H1 (cell line): ENCODE results near the gene IFNG-AS1. TPM values are rescaled to one million over a fixed set of nuclear protein-coding genes. Genes with fewer than 3 reads are reported as not detected.

Experiments used
- CTCF ChIA-PET: fragments of 300-600 bp; sonication (Branson Sonifier 250); formaldehyde crosslinking; loops from one replicate; lab custom pipeline; 2021; ENCODE audit not compliant: partially characterized antibody; lab: Charles Lee
- POLR2A ChIA-PET: fragments of 300-600 bp; sonication (Branson Sonifier 250); formaldehyde crosslinking; loops from one replicate; lab custom pipeline; 2021; ENCODE audit warnings: inconsistent platforms; ENCODE audit not compliant: partially characterized antibody; lab: Charles Lee
- DNase-seq, 2 experiments: peaks; one replicate each; pipeline versions ENCODE4 v3.0.0 to v3.0.0-alpha.2; 2010 to 2022; ENCODE audit warnings: low spot score in 2 of 2, low read depth in 1 of 2, mixed read lengths in 1 of 2
- FAIRE-seq: peaks from 2 replicates; lab custom pipeline; 2011; peaks lifted over from hg19 to GRCh38; lab: Jason Lieb, UNC
- H2AFZ ChIP-seq: 2 replicates; pipeline ENCODE4 v1.8.1; 2012; ENCODE audit warnings: low read length, inconsistent platforms
- H2AK5ac ChIP-seq: 2 replicates; pipeline ENCODE4 v1.6.1; 2013; ENCODE audit warnings: low read depth, low read length
- H2BK120ac ChIP-seq: replicated peaks from 2 replicates; pipeline ENCODE3; 2013; ENCODE audit warnings: low read depth, low read length, inconsistent platforms
- H2BK12ac ChIP-seq: 2 replicates; pipeline ENCODE4 v1.6.1; 2013; ENCODE audit warnings: low read depth, low read length
- H2BK15ac ChIP-seq: 2 replicates; pipeline ENCODE4 v1.6.1; 2013; ENCODE audit warnings: low read length
- H2BK20ac ChIP-seq: 2 replicates; pipeline ENCODE4 v1.6.1; 2013; ENCODE audit warnings: low read length
- H2BK5ac ChIP-seq: 2 replicates; pipeline ENCODE4 v1.6.1; 2013; ENCODE audit warnings: low read depth, low read length
- H3K14ac ChIP-seq: 2 replicates; pipeline ENCODE4 v1.6.1; 2013; ENCODE audit warnings: inconsistent platforms; ENCODE audit not compliant: insufficient read length
- H3K18ac ChIP-seq: 2 replicates; pipeline ENCODE4 v1.6.1; 2013; ENCODE audit warnings: low read length; ENCODE audit errors: extremely low read depth
- H3K23ac ChIP-seq: 2 replicates; pipeline ENCODE4 v1.6.1; 2013; ENCODE audit warnings: inconsistent platforms; ENCODE audit not compliant: insufficient read length
- H3K23me2 ChIP-seq: 2 replicates; pipeline ENCODE4 v1.6.1; 2013; ENCODE audit warnings: low read depth, low read length
- H3K27ac ChIP-seq: 2 replicates; pipeline ENCODE4 v1.6.1; 2011; ENCODE audit warnings: low read depth, low read length, inconsistent platforms
- H3K27me3 ChIP-seq, 4 experiments: replicated peaks in 1 of 4; 1 replicate in 1 of 4; 2 replicates in 3 of 4; pipeline versions ENCODE4 v1.6.1 to v1.8.1; 2011 to 2013; ENCODE audit warnings: low read length in 3 of 4, mild to moderate bottlenecking in 3 of 4, inconsistent platforms in 2 of 4, mixed read lengths in 2 of 4, moderate library complexity in 1 of 4; ENCODE audit not compliant: control insufficient read depth in 3 of 4, insufficient read depth in 3 of 4; ENCODE audit errors: extremely low read depth in 1 of 4
- H3K36me3 ChIP-seq, 4 experiments: 2 replicates each; pipeline versions ENCODE4 v1.6.1 to v1.8.1; 2011 to 2013; ENCODE audit warnings: mild to moderate bottlenecking in 4 of 4, low read length in 3 of 4, moderate library complexity in 2 of 4, control low read depth in 1 of 4, inconsistent platforms in 1 of 4; ENCODE audit not compliant: insufficient read depth in 4 of 4, control insufficient read depth in 2 of 4
- H3K4ac ChIP-seq: replicated peaks from 2 replicates; pipeline ENCODE3; 2013; ENCODE audit warnings: low read length, low read depth, mixed read lengths, inconsistent platforms; ENCODE audit not compliant: insufficient read length
- H3K4me1 ChIP-seq, 4 experiments: replicated peaks in 1 of 4; 1 replicate in 1 of 4; 2 replicates in 3 of 4; pipeline versions ENCODE4 v1.6.1 to v1.8.1; 2011 to 2013; ENCODE audit warnings: low read length in 3 of 4, inconsistent platforms in 2 of 4, mixed read lengths in 1 of 4; ENCODE audit not compliant: insufficient read depth in 4 of 4, control insufficient read depth in 3 of 4
- H3K4me2 ChIP-seq, 2 experiments: 2 replicates each; pipeline versions ENCODE4 v1.6.1 to v1.8.1; 2011 to 2013; ENCODE audit warnings: low read depth in 2 of 2, low read length in 2 of 2, control low read depth in 1 of 2, inconsistent platforms in 1 of 2, mild to moderate bottlenecking in 1 of 2; ENCODE audit not compliant: insufficient read depth in 1 of 2
- H3K4me3 ChIP-seq, 4 experiments: fragments of 200-600, 300-600 bp in 1 of 4; sonication (generic), shearing (Covaris generic), sonication (Bioruptor Twin) in 1 of 4; 2 replicates each; pipeline versions ENCODE4 v1.5.1 to v1.8.1; 2011 to 2016; ENCODE audit warnings: low read length in 4 of 4, low read depth in 3 of 4, control low read depth in 2 of 4, inconsistent platforms in 2 of 4, mild to moderate bottlenecking in 2 of 4, mixed read lengths in 1 of 4, moderate library complexity in 1 of 4; ENCODE audit not compliant: insufficient read depth in 2 of 4; ENCODE audit errors: extremely low read depth in 1 of 4
- H3K56ac ChIP-seq: replicated peaks from 2 replicates; pipeline ENCODE3; 2013; ENCODE audit warnings: low read depth, mild to moderate bottlenecking, mixed read lengths, low read length, inconsistent platforms; ENCODE audit not compliant: insufficient read length
- H3K79me1 ChIP-seq: 2 replicates; pipeline ENCODE4 v1.6.1; 2013; ENCODE audit warnings: low read depth, low read length, control low read depth
- H3K79me2 ChIP-seq, 2 experiments: 2 replicates each; pipeline versions ENCODE4 v1.6.1 to v1.8.1; 2012 to 2013; ENCODE audit warnings: low read length in 2 of 2, mild to moderate bottlenecking in 2 of 2, inconsistent platforms in 1 of 2; ENCODE audit not compliant: insufficient read depth in 2 of 2, control insufficient read depth in 1 of 2
- H3K9ac ChIP-seq, 4 experiments: replicated peaks in 1 of 4; 1 replicate in 1 of 4; 2 replicates in 3 of 4; pipeline versions ENCODE4 v1.6.1 to v1.8.1; 2011 to 2013; ENCODE audit warnings: low read depth in 3 of 4, low read length in 3 of 4, control low read depth in 2 of 4, mild to moderate bottlenecking in 2 of 4, moderate library complexity in 2 of 4, inconsistent platforms in 1 of 4; ENCODE audit errors: extremely low read depth in 1 of 4
- H3K9me3 ChIP-seq, 2 experiments: 2 replicates each; pipeline versions ENCODE4 v1.6.1 to v1.8.1; 2012 to 2013; ENCODE audit warnings: mild to moderate bottlenecking in 2 of 2, moderate library complexity in 2 of 2, control low read depth in 1 of 2, inconsistent platforms in 1 of 2, low read depth in 1 of 2, low read length in 1 of 2, mixed read lengths in 1 of 2; ENCODE audit not compliant: insufficient read depth in 2 of 2
- H4K20me1 ChIP-seq, 2 experiments: replicated peaks in 1 of 2; 2 replicates each; pipeline versions ENCODE3 to v1.8.1; 2011 to 2013; ENCODE audit warnings: inconsistent platforms in 2 of 2, low read length in 2 of 2, mild to moderate bottlenecking in 1 of 2; ENCODE audit not compliant: insufficient read depth in 2 of 2, control insufficient read depth in 1 of 2
- H4K5ac ChIP-seq: 2 replicates; pipeline ENCODE4 v1.6.1; 2013; ENCODE audit warnings: low read length, low read depth, mixed read lengths, inconsistent platforms; ENCODE audit not compliant: insufficient read length
- H4K8ac ChIP-seq: 2 replicates; pipeline ENCODE4 v1.8.0; 2013; ENCODE audit warnings: mild to moderate bottlenecking, moderate library complexity, low read length, inconsistent platforms; ENCODE audit not compliant: insufficient read depth; ENCODE audit errors: extremely low read depth
- H4K91ac ChIP-seq: replicated peaks from 2 replicates; pipeline ENCODE3; 2013; ENCODE audit warnings: low read length, mixed read lengths, inconsistent platforms; ENCODE audit not compliant: insufficient read length
- ASH2L ChIP-seq: fragments of 200-600, 300-600 bp; sonication (generic); IDR thresholded peaks from one replicate; pipeline ENCODE4 v1.7.1; 2017; ENCODE audit warnings: low read length
- BACH1 ChIP-seq: IDR thresholded peaks from 2 replicates; pipeline ENCODE4 v1.6.1; 2012; ENCODE audit warnings: low read length, improper control_type of control experiment
- BRCA1 ChIP-seq: IDR thresholded peaks from 2 replicates; pipeline ENCODE4 v1.6.1; 2012; ENCODE audit warnings: low read depth, low read length, improper control_type of control experiment
- EGR1 ChIP-seq: IDR thresholded peaks from 2 replicates; pipeline ENCODE4 v1.6.1; 2011; ENCODE audit warnings: low read depth, low read length, borderline replicate concordance
- GTF2F1 ChIP-seq: IDR thresholded peaks from 2 replicates; pipeline ENCODE4 v1.6.1; 2012; ENCODE audit warnings: low read depth, low read length, improper control_type of control experiment, borderline replicate concordance
- HDAC2 ChIP-seq, 2 experiments: fragments of 300-600 bp in 1 of 2; sonication (generic) in 1 of 2; IDR thresholded peaks; 2 replicates each; pipeline ENCODE4 v1.6.1; 2011 to 2012; ENCODE audit warnings: low read depth in 2 of 2, low read length in 2 of 2, mild to moderate bottlenecking in 2 of 2, moderate library complexity in 2 of 2, borderline replicate concordance in 1 of 2, inconsistent platforms in 1 of 2
- MAFK ChIP-seq: IDR thresholded peaks from 2 replicates; pipeline ENCODE4 v1.6.1; 2012; ENCODE audit warnings: low read depth, mild to moderate bottlenecking, improper control_type of control experiment, low read length
- NANOG ChIP-seq: IDR thresholded peaks from 2 replicates; pipeline ENCODE4 v1.6.1; 2011; ENCODE audit warnings: low read length, low read depth, mild to moderate bottlenecking, inconsistent platforms; ENCODE audit not compliant: insufficient read depth, poor library complexity, severe bottlenecking
- NRF1 ChIP-seq: IDR thresholded peaks from 2 replicates; pipeline ENCODE4 v1.6.1; 2011; ENCODE audit warnings: mild to moderate bottlenecking, low read depth, low read length, improper control_type of control experiment
- TAF1 ChIP-seq: IDR thresholded peaks from 2 replicates; pipeline ENCODE4 v1.6.1; 2011; ENCODE audit warnings: mild to moderate bottlenecking, low read depth, low read length
- TBP ChIP-seq: IDR thresholded peaks from 2 replicates; pipeline ENCODE4 v1.6.1; 2011; ENCODE audit warnings: low read depth, low read length, improper control_type of control experiment
- WGBS, 2 experiments: shearing (Covaris generic) in 1 of 2; methylation state at CpG; one replicate each; pipeline versions ENCODE4 v1.1.6 to v1.1.7; 2013 to 2015; ENCODE audit warnings: low lambda C conversion rate in 2 of 2, mixed read lengths in 2 of 2, inconsistent platforms in 1 of 2, low coverage in 1 of 2, missing lambda C conversion rate in 1 of 2; ENCODE audit not compliant: insufficient replicate concordance in 2 of 2, insufficient coverage in 1 of 2, insufficient read length in 1 of 2; ENCODE audit errors: extremely low coverage in 1 of 2, missing lambda C conversion rate in 1 of 2; 5-methylcytosine and 5-hydroxymethylcytosine counted together
- polyA plus RNA-seq, 7 experiments: library from polyadenylated mRNA; depleted of rRNA in 3 of 7; stranded (reverse) in 5 of 7; unstranded in 2 of 7; fragments of >200 nt in 5 of 7; fragments of 200-250 nt in 2 of 7; gene quantifications; 1 replicate in 5 of 7; 2 replicates in 1 of 7; 4 replicates in 1 of 7; pipeline versions ENCODE4 v1.2.1 to v1.2.3, GENCODE V29; 2011 to 2013; ENCODE audit warnings: missing spikeins in 2 of 7, mixed read lengths in 2 of 7
- total RNA-seq: library from RNA; stranded (reverse); fragmentation: NEBNext Ultra II Directional; extraction: Animal tissue kit (Norgen Biotek cat#: 25700); gene quantifications from 2 replicates; pipeline ENCODE4 v1.2.1, GENCODE V29; 2021
- TF ChIP-seq, protein P1 (sequence below): IDR thresholded peaks from 2 replicates; pipeline ENCODE4 v1.6.1; 2011; ENCODE audit warnings: low read depth, mild to moderate bottlenecking, low read length; ENCODE audit not compliant: insufficient read depth

Gene IFNG-AS1
- total and polyA plus RNA-seq, 2 of the 8 experiments (the other 6 are each of a cell fraction or from before 2014, with no cell fraction given): not detected

DNA sequence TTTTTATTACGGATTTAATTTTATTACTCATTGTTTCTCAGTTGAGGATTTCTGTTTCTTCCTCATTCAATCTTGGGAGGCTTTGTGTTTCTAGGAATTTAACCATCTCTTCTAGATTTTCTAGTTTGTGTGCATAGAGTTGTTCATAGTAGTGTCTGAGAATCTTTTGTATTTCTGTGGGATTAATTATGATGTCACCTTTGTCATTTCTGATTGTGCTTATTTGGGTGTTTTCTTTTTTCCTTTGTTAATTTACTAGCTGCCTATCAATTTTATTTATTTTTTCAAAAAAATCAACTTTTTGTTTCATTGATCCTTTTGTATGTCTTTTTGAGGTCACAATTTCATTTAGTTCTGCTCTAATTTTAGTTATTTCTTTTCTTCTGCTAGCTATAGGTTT is 75.9 kb downstream of the IFNG-AS1 start:
- Histone ChIP-seq H3K27me3 (no peaks in the 10 kb centered on the region), H2BK15ac (no peak overlapping the region), H3K9me3 (0 out of 4 replicates have a peak, but pooled peaks cover 0 to 5% of the 10 kb centered on the region in 2 experiments), H3K4me1 (no peaks in the 10 kb centered on the region), H4K8ac (no peak overlapping the region), H3K4me3 (no peak overlapping the region), H2AFZ (no peak overlapping the region), H2BK20ac (no peak overlapping the region), H3K79me1 (no peaks in the 10 kb centered on the region), H2BK12ac (no peak overlapping the region), H3K36me3 (no peaks in the 10 kb centered on the region), H4K20me1 (no peaks in the 10 kb centered on the region), H3K14ac (no peak overlapping the region), H3K56ac (no peak overlapping the region), H4K5ac (no peak overlapping the region), H3K79me2 (no peaks in the 10 kb centered on the region), H2AK5ac (no peak overlapping the region), H3K27ac (no peak overlapping the region), H3K9ac (no peak overlapping the region), H2BK120ac (no peak overlapping the region), H3K18ac (no peak overlapping the region), H3K23ac (no peak overlapping the region), H3K4ac (no peak overlapping the region), H4K91ac (no peak overlapping the region), H2BK5ac (no peak overlapping the region), H3K23me2 (no peaks in the 10 kb centered on the region), H3K4me2 (no peak overlapping the region)
- ChIA-PET POLR2A (no interaction called here), CTCF (interaction anchor here (0.6 to 0.9 kb wide), 3 partner anchors 12 to 93 kb away, joined by 3 read pairs; no protein-coding TSS in a partner anchor)
- FAIRE-seq: no peak
- TF ChIP-seq NANOG: no peak
- no peak for TF ChIP-seq NRF1
- no peak for TF ChIP-seq TAF1
- TF ChIP-seq BRCA1: no peak
- TF ChIP-seq MAFK: no peak
- TF ChIP-seq, protein P1, sequence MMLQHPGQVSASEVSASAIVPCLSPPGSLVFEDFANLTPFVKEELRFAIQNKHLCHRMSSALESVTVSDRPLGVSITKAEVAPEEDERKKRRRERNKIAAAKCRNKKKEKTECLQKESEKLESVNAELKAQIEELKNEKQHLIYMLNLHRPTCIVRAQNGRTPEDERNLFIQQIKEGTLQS: no peak
- TF ChIP-seq HDAC2 (IDR thresholded peaks at IDR 0.05; ENCODE audit: borderline replicate concordance in 1 of 2, low read depth in 2 of 2, low read length in 2 of 2): no peak
- no peak for TF ChIP-seq ASH2L
- TF ChIP-seq BACH1: no peak
- TF ChIP-seq GTF2F1: no peak
- no peak for TF ChIP-seq EGR1
- no peak for TF ChIP-seq TBP
- DNase-seq: no peak
- WGBS, 2 experiments: 100% methylated on average over 1 of the region's 1 CpG; no CpG with 5 or more reads in 1 of the 2 experiments
